ENCODE data around the gene HK1. TPM values are rescaled to one million over a fixed set of nuclear protein-coding genes. Genes with fewer than 3 reads are reported as not detected.

HK1 gene
- total and polyA plus RNA-seq, 2 of the 13 experiments (the other 11 are each of a cell fraction or from before 2014, with no cell fraction given) = 0.29 to 1.5 TPM

- intact Hi-C loops (cut with micrococcal nuclease; ENCODE audit: unreplicated experiment) = no loop called here
- no peak for FAIRE-seq
Measured at GRCh38 chr10:69400936-69401335, 122.6 kb downstream of the HK1 start.

More at GRCh38 chr10:69400936-69401335, 122.6 kb downstream of the HK1 start:
- no peak overlapping the region for H3K4me3 ChIP-seq (replicated peaks in 1 of 3; ENCODE audit: insufficient read depth in 1 of 3, low read depth in 2 of 3, low read length in 3 of 3)
- in situ Hi-C loops (cut with HindIII; ENCODE audit: extremely low pct_ligation_motif_present, low pct_unique_long_range_greater_than_20kb) = no loop called here
- H3K27me3 ChIP-seq (ENCODE audit: control insufficient read depth in 1 of 2, insufficient read depth in 2 of 2, low read length in 2 of 2) = peaks cover 0 to 17% of the 10 kb centered on the region in 2 experiments; a peak in 1 of 5 replicates
- no peak overlapping the region for H3K9ac ChIP-seq (ENCODE audit: insufficient read depth, low read depth, low read length)
- TF ChIP-seq NONO (IDR thresholded peaks at IDR 0.05) (no peak), NONO (CRISPR knock-in tag; conservative IDR thresholded peaks at IDR 0.05) (no peak), TEAD2 (CRISPR knock-in tag; IDR thresholded peaks at IDR 0.05) (no peak), ZNF281 (CRISPR knock-in tag; IDR thresholded peaks at IDR 0.05; ENCODE audit: borderline replicate concordance) (no peak)
- H3K9me3 ChIP-seq (ENCODE audit: low read length) = no peaks in the 10 kb centered on the region
- no peaks in the 10 kb centered on the region for H4K20me1 ChIP-seq (ENCODE audit: insufficient read depth, low read length)
- H2AFZ ChIP-seq (ENCODE audit: low read length) = no peak overlapping the region
- CTCF ChIA-PET (ENCODE audit: low intra/inter-chr PET ratio, low total read pairs) = no interaction called here
- H3K79me2 ChIP-seq (ENCODE audit: insufficient read depth, low read length) = no peaks in the 10 kb centered on the region
- H3K4me1 ChIP-seq (ENCODE audit: insufficient read depth, low read length) = no peaks in the 10 kb centered on the region
- BruUV-seq (replicated peaks) = no TSS peak
- ATAC-seq (no peak), DNase-seq (ENCODE audit: low spot score) (no peak)
- no peak overlapping the region for H3K4me2 ChIP-seq (ENCODE audit: low read depth, low read length)
- no peaks in the 10 kb centered on the region for H3K36me3 ChIP-seq (replicated peaks in 1 of 2; ENCODE audit: control insufficient read depth in 1 of 2, insufficient read depth in 2 of 2, low read length in 2 of 2)
- POLR2A ChIA-PET = no interaction called here
- H3K27ac ChIP-seq (ENCODE audit: extremely low read length, insufficient read depth, low read length) = no peak overlapping the region
- 65% methylated on average over 23 of the region's 23 CpGs for whole genome bisulfite sequencing (ENCODE audit: low lambda C conversion rate)

Measured in HepG2 (cell line).